K562 (cell line): Measurements from ENCODE around the gene TAAR1. TPM values are rescaled to one million over a fixed set of nuclear protein-coding genes. Genes with fewer than 3 reads are reported as not detected.

Experiments
- ATAC-seq: fragments of 200-7000 bp; cut with Tn5 transposase; 3 replicates; pipeline ENCODE4 v1.9.1; 2020; ENCODE audit warnings: moderate library complexity
- BruUV-seq: library from RNA; stranded (reverse); fragments of 400-500 nt; replicated peaks from 2 replicates; lab custom pipeline; 2021; lab: Mats Ljungman, UMichigan
- CTCF ChIA-PET: fragments of 300-600 bp; formaldehyde crosslinking; extraction: SDS; loops from one replicate; lab custom pipeline; 2021; ENCODE audit warnings: low intra/inter-chr PET ratio; lab: Yijun Ruan, JAX
- POLR2A ChIA-PET: fragments of 300-600, 350-650 bp; sonication (Branson Sonifier 250); formaldehyde crosslinking; extraction: SDS; loops from one replicate; lab custom pipeline; 2021; ENCODE audit warnings: antibody characterized with exemption, inconsistent platforms; lab: Yijun Ruan, JAX
- DNase-seq, 4 experiments: peaks; one replicate each; pipeline versions ENCODE4 v3.0.0 to v3.0.0-alpha.2; 2011 to 2018; ENCODE audit warnings: low spot score in 3 of 4, mixed read lengths in 3 of 4; ENCODE audit errors: extremely low read depth in 1 of 4
- FAIRE-seq: peaks from 2 replicates; lab custom pipeline; 2011; peaks lifted over from hg19 to GRCh38; lab: Jason Lieb, UNC
- H2AFZ ChIP-seq: 2 replicates; pipeline ENCODE4 v1.6.0; 2011; ENCODE audit warnings: low read depth, low read length, control low read depth, inconsistent platforms
- H3K27ac ChIP-seq: fragments of 200-600 bp; 3 replicates; pipeline ENCODE4 v1.8.0; 2011; ENCODE audit warnings: low read depth, mild to moderate bottlenecking, control low read depth, inconsistent platforms, low read length, moderate library complexity, mixed read lengths; ENCODE audit errors: extremely low read depth
- H3K27me3 ChIP-seq, 2 experiments: fragments of 300-600 bp in 1 of 2; 2 replicates in 1 of 2; 3 replicates in 1 of 2; pipeline versions ENCODE4 v1.6.0 to v1.8.0; 2011; ENCODE audit warnings: inconsistent platforms in 2 of 2, low read length in 2 of 2, mild to moderate bottlenecking in 1 of 2, mixed read lengths in 1 of 2, moderate library complexity in 1 of 2; ENCODE audit not compliant: control insufficient read depth in 2 of 2, insufficient read depth in 2 of 2
- H3K36me3 ChIP-seq: fragments of 300-600 bp; 3 replicates; pipeline ENCODE4 v1.8.0; 2011; ENCODE audit warnings: mild to moderate bottlenecking, low read length, inconsistent platforms; ENCODE audit not compliant: control insufficient read depth, insufficient read depth
- H3K4me1 ChIP-seq, 2 experiments: fragments of 200-600 bp in 1 of 2; replicated peaks in 1 of 2; 2 replicates in 1 of 2; 3 replicates in 1 of 2; pipeline versions ENCODE4 v1.5.1 to v1.8.0; 2011; ENCODE audit warnings: inconsistent platforms in 2 of 2, low read length in 2 of 2, mild to moderate bottlenecking in 1 of 2, mixed read lengths in 1 of 2, moderate library complexity in 1 of 2; ENCODE audit not compliant: control insufficient read depth in 2 of 2, insufficient read depth in 2 of 2
- H3K4me2 ChIP-seq: 2 replicates; pipeline ENCODE4 v1.6.1; 2011; ENCODE audit warnings: low read length, control low read depth, inconsistent platforms, mixed read lengths; ENCODE audit not compliant: insufficient read depth
- H3K4me3 ChIP-seq: fragments of 200-600 bp; sonication (generic), shearing (Covaris generic); 2 replicates; pipeline ENCODE4 v1.5.1; 2016; ENCODE audit warnings: control low read depth, inconsistent platforms
- H3K79me2 ChIP-seq: fragments of 200-600 bp; 3 replicates; pipeline ENCODE4 v1.8.0; 2011; ENCODE audit warnings: low read length, inconsistent platforms; ENCODE audit not compliant: control insufficient read depth, insufficient read depth
- H3K9ac ChIP-seq, 2 experiments: 2 replicates each; pipeline versions ENCODE4 v1.6.0 to v1.6.1; 2011; ENCODE audit warnings: low read depth in 2 of 2, low read length in 2 of 2, control low read depth in 1 of 2, inconsistent platforms in 1 of 2, mild to moderate bottlenecking in 1 of 2, mixed read lengths in 1 of 2; ENCODE audit not compliant: insufficient read depth in 1 of 2
- H3K9me1 ChIP-seq: one replicate; pipeline ENCODE4 v1.6.0; 2011; ENCODE audit warnings: inconsistent platforms, mild to moderate bottlenecking, low read length, moderate library complexity; ENCODE audit not compliant: control insufficient read depth, insufficient read depth
- H3K9me3 ChIP-seq: replicated peaks from 2 replicates; pipeline ENCODE4 v1.5.1; 2011; ENCODE audit warnings: low read depth, low read length, inconsistent platforms; ENCODE audit not compliant: control insufficient read depth, insufficient read depth
- H4K20me1 ChIP-seq: replicated peaks from 2 replicates; pipeline ENCODE4 v1.6.1; 2011; ENCODE audit warnings: low read length, inconsistent platforms, mixed read lengths; ENCODE audit not compliant: control insufficient read depth, insufficient read depth
- KLF10 ChIP-seq: fragments of 250-450 bp; sonication (Bioruptor Pico); IDR thresholded peaks from 2 replicates; pipeline ENCODE4 v1.6.1; 2021; ENCODE audit warnings: matching md5 sums
- ZEB2 ChIP-seq: fragments of 450-650 bp; IDR thresholded peaks from 2 replicates; pipeline ENCODE4 v1.6.1; 2016
- ZNF57 ChIP-seq: fragments of 450-650 bp; formaldehyde crosslinking; IDR thresholded peaks from 2 replicates; pipeline ENCODE4 v1.4.0; 2020; ENCODE audit warnings: mild to moderate bottlenecking, moderate library complexity
- ZNF79 ChIP-seq: fragments of 250-450 bp; sonication (Bioruptor Pico); IDR thresholded peaks from 2 replicates; pipeline ENCODE4 v1.4.0; 2020; ENCODE audit warnings: low read depth, mild to moderate bottlenecking, moderate library complexity
- WGBS: fragments of 100-300 bp; shearing (Covaris generic); methylation state at CpG from one replicate; pipeline ENCODE4 v1.1.6; 2016; ENCODE audit warnings: low coverage, mixed read lengths; ENCODE audit not compliant: insufficient coverage; ENCODE audit errors: missing lambda C conversion rate; 5-methylcytosine and 5-hydroxymethylcytosine counted together
- in situ Hi-C: fragments of 300-500 bp; cut with MboI; formaldehyde crosslinking; loops from 4 replicates; pipeline ENCODE4 v1.15.0; 2018; ENCODE audit warnings: inconsistent platforms, mixed read lengths
- intact Hi-C: fragments of 100-400 bp; cut with micrococcal nuclease; formaldehyde crosslinking; loops from 2 replicates; pipeline ENCODE4 v1.14.2; 2022
- polyA plus RNA-seq, 8 experiments: library from polyadenylated mRNA; depleted of rRNA in 4 of 8; stranded (reverse) in 5 of 8; unstranded in 3 of 8; fragments of >200 nt; fragmentation: Nextera tagmentation in 2 of 8; fragmentation: Illumina TruSeq in 1 of 8; extraction: Ambion mirVana in 2 of 8; extraction: Trizol in 1 of 8; gene quantifications; 2 replicates each; pipeline versions ENCODE4 v1.2.1 to v1.2.3, GENCODE V29; 2011 to 2014; ENCODE audit warnings: inconsistent platforms in 1 of 8, missing spikeins in 1 of 8
- total RNA-seq, 7 experiments: library from RNA; depleted of rRNA in 6 of 7; stranded (reverse); fragments of >200 nt in 6 of 7; fragmentation: Illumina TruSeq in 2 of 7; extraction: Trizol in 2 of 7; gene quantifications; 2 replicates each; pipeline versions ENCODE4 v1.2.1 to v1.2.3, GENCODE V29; 2011 to 2021; ENCODE audit warnings: low replicate concordance in 1 of 7
- TF ChIP-seq, protein P1 (sequence below): fragments of 250-450 bp; sonication (Bioruptor Pico); IDR thresholded peaks from 2 replicates; pipeline ENCODE4 v1.8.0; 2022; ENCODE audit warnings: inconsistent platforms

Gene TAAR1
- total and polyA plus RNA-seq, 9 of the 15 experiments (the other 6 are each of a cell fraction or from before 2014, with no cell fraction given): not detected

DNA sequence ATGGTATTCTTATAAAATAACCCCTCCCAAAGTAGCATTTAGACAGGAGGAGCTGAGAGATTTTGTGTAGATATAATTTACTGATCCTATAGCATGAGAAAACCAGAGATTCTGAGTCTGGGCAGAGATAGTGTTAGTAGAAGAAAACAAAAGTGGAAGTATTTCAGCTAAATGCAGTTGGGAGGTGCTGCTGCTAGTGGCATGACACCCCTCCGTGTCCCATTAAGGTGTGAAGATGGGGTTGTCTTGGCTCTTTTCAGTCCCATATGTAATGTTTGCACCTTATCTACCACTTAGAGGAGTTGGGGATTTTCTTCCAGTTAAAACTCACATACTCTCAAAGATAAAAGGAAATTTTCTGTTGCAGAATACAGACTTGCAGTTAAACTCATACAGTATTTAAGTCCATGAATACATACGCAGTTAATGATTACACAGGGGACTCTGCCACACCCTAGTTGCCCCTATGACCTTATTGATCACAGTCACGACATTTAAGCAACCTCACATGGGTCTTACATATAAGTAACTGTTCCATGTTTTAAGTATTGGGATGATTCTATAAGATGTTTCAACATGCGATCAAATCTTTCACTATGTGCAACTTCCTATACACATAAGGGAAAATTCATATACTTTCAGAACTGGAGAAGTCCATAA, 46.4 kb downstream of the TAAR1 start:
- Histone ChIP-seq H3K36me3 (no peaks in the 10 kb centered on the region), H3K4me2 (no peak overlapping the region), H3K79me2 (no peaks in the 10 kb centered on the region), H3K27ac (no peak overlapping the region), H3K9me3 (no peaks in the 10 kb centered on the region), H3K4me3 (no peak overlapping the region), H3K9ac (no peak overlapping the region), H3K27me3 (no peaks in the 10 kb centered on the region), H3K4me1 (no peaks in the 10 kb centered on the region), H2AFZ (no peak overlapping the region), H4K20me1 (no peaks in the 10 kb centered on the region), H3K9me1 (no peaks in the 10 kb centered on the region)
- ChIA-PET POLR2A (interaction anchor here (1.0 kb wide), 1 partner anchor 14 kb away, joined by 3 read pairs; no protein-coding TSS in a partner anchor), CTCF (no interaction called here)
- in situ Hi-C loops (no loop called here), intact Hi-C loops (no loop called here)
- DNase-seq (no peak), FAIRE-seq (no peak), ATAC-seq (no peak)
- 0% methylated on average over 4 of the region's 4 CpGs for WGBS
- TF ChIP-seq ZNF57 (CRISPR knock-in tag): no peak
- no peak for TF ChIP-seq ZNF79 (CRISPR knock-in tag)
- no peak for TF ChIP-seq KLF10 (CRISPR knock-in tag)
- TF ChIP-seq, protein P1, sequence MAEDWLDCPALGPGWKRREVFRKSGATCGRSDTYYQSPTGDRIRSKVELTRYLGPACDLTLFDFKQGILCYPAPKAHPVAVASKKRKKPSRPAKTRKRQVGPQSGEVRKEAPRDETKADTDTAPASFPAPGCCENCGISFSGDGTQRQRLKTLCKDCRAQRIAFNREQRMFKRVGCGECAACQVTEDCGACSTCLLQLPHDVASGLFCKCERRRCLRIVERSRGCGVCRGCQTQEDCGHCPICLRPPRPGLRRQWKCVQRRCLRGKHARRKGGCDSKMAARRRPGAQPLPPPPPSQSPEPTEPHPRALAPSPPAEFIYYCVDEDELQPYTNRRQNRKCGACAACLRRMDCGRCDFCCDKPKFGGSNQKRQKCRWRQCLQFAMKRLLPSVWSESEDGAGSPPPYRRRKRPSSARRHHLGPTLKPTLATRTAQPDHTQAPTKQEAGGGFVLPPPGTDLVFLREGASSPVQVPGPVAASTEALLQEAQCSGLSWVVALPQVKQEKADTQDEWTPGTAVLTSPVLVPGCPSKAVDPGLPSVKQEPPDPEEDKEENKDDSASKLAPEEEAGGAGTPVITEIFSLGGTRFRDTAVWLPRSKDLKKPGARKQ: no peak
- no peak for TF ChIP-seq ZEB2
- no TSS peak for BruUV-seq
